ENCODE results near the gene CCDC178.

The CCDC178 gene

GRCh38 chr18:33282142-33282541, 158.4 kb downstream of the CCDC178 start:
- Histone ChIP-seq H3F3A (ENCODE audit: control insufficient read depth, insufficient read depth) (no peaks in the 10 kb centered on the region), H3K4me1 (ENCODE audit: control insufficient read depth, low read length) (no peaks in the 10 kb centered on the region), H3K4me2 (ENCODE audit: low read length) (no peak overlapping the region), H3K4me3 (ENCODE audit: low read length) (no peak overlapping the region), H3K27ac (ENCODE audit: low read depth, low read length) (no peak overlapping the region), H4K20me1 (ENCODE audit: control insufficient read depth, insufficient read depth, low read depth, low read length) (no peaks in the 10 kb centered on the region), H3K9me2 (replicated peaks; ENCODE audit: control insufficient read depth, low read length) (no peaks in the 10 kb centered on the region), H3K79me2 (ENCODE audit: control insufficient read depth, low read length) (no peaks in the 10 kb centered on the region), H3K9me3 (ENCODE audit: control insufficient read depth, insufficient read depth, low read length) (no peaks in the 10 kb centered on the region), H3K36me3 (ENCODE audit: control insufficient read depth, low read length) (no peaks in the 10 kb centered on the region), H3K27me3 (ENCODE audit: control insufficient read depth, low read length) (no peaks in the 10 kb centered on the region)
- TF ChIP-seq CTCF (IDR thresholded peaks at IDR 0.05; ENCODE audit: low read depth, low read length, poor library complexity, severe bottlenecking) (no peak), EZH2phosphoT487 (IDR thresholded peaks at IDR 0.05; ENCODE audit: borderline replicate concordance, low read length) (no peak)

GRCh38 chr18:33277431-33277830, 163.1 kb downstream of the CCDC178 start:
- Histone ChIP-seq H3F3A (ENCODE audit: control insufficient read depth, insufficient read depth) (no peaks in the 10 kb centered on the region), H3K4me2 (ENCODE audit: low read length) (no peak overlapping the region), H4K20me1 (ENCODE audit: control insufficient read depth, insufficient read depth, low read depth, low read length) (no peaks in the 10 kb centered on the region), H3K27me3 (ENCODE audit: control insufficient read depth, low read length) (no peaks in the 10 kb centered on the region), H3K79me2 (ENCODE audit: control insufficient read depth, low read length) (no peaks in the 10 kb centered on the region), H3K4me3 (ENCODE audit: low read length) (no peak overlapping the region), H3K4me1 (ENCODE audit: control insufficient read depth, low read length) (no peaks in the 10 kb centered on the region), H3K9me2 (replicated peaks; ENCODE audit: control insufficient read depth, low read length) (no peaks in the 10 kb centered on the region), H3K9me3 (ENCODE audit: control insufficient read depth, insufficient read depth, low read length) (no peaks in the 10 kb centered on the region), H3K36me3 (ENCODE audit: control insufficient read depth, low read length) (no peaks in the 10 kb centered on the region), H3K27ac (ENCODE audit: low read depth, low read length) (no peak overlapping the region)
- TF ChIP-seq CTCF (IDR thresholded peaks at IDR 0.05; ENCODE audit: low read depth, low read length, poor library complexity, severe bottlenecking) (no peak), EZH2phosphoT487 (IDR thresholded peaks at IDR 0.05; ENCODE audit: borderline replicate concordance, low read length) (no peak)

- Histone ChIP-seq H3K4me2 (ENCODE audit: low read length) (no peak overlapping the region), H3K27ac (ENCODE audit: low read depth, low read length) (no peak overlapping the region), H3F3A (ENCODE audit: control insufficient read depth, insufficient read depth) (no peaks in the 10 kb centered on the region), H3K4me3 (ENCODE audit: low read length) (no peak overlapping the region), H3K4me1 (ENCODE audit: control insufficient read depth, low read length) (no peaks in the 10 kb centered on the region), H4K20me1 (ENCODE audit: control insufficient read depth, insufficient read depth, low read depth, low read length) (no peaks in the 10 kb centered on the region), H3K9me3 (ENCODE audit: control insufficient read depth, insufficient read depth, low read length) (no peaks in the 10 kb centered on the region), H3K36me3 (ENCODE audit: control insufficient read depth, low read length) (no peaks in the 10 kb centered on the region), H3K9me2 (replicated peaks; ENCODE audit: control insufficient read depth, low read length) (no peaks in the 10 kb centered on the region), H3K27me3 (ENCODE audit: control insufficient read depth, low read length) (no peaks in the 10 kb centered on the region), H3K79me2 (ENCODE audit: control insufficient read depth, low read length) (no peaks in the 10 kb centered on the region)
- TF ChIP-seq EZH2phosphoT487 (IDR thresholded peaks at IDR 0.05; ENCODE audit: borderline replicate concordance, low read length), result no peak
- no peak for TF ChIP-seq CTCF (IDR thresholded peaks at IDR 0.05; ENCODE audit: low read depth, low read length, poor library complexity, severe bottlenecking)
Observed at GRCh38 chr18:33275843-33276242, 164.7 kb downstream of the CCDC178 start.

- H3K4me3 ChIP-seq (ENCODE audit: low read length), result no peak overlapping the region
- H3K79me2 ChIP-seq (ENCODE audit: control insufficient read depth, low read length), result no peaks in the 10 kb centered on the region
- H4K20me1 ChIP-seq (ENCODE audit: control insufficient read depth, insufficient read depth, low read depth, low read length), result no peaks in the 10 kb centered on the region
- H3K9me2 ChIP-seq (replicated peaks; ENCODE audit: control insufficient read depth, low read length), result no peaks in the 10 kb centered on the region
- no peaks in the 10 kb centered on the region for H3K4me1 ChIP-seq (ENCODE audit: control insufficient read depth, low read length)
- no peak overlapping the region for H3K27ac ChIP-seq (ENCODE audit: low read depth, low read length)
- H3K36me3 ChIP-seq (ENCODE audit: control insufficient read depth, low read length), result no peaks in the 10 kb centered on the region
- no peak overlapping the region for H3K4me2 ChIP-seq (ENCODE audit: low read length)
- no peaks in the 10 kb centered on the region for H3F3A ChIP-seq (ENCODE audit: control insufficient read depth, insufficient read depth)
- TF ChIP-seq CTCF (IDR thresholded peaks at IDR 0.05; ENCODE audit: low read depth, low read length, poor library complexity, severe bottlenecking) (no peak), EZH2phosphoT487 (IDR thresholded peaks at IDR 0.05; ENCODE audit: borderline replicate concordance, low read length) (no peak)
- H3K9me3 ChIP-seq (ENCODE audit: control insufficient read depth, insufficient read depth, low read length), result no peaks in the 10 kb centered on the region
- H3K27me3 ChIP-seq (ENCODE audit: control insufficient read depth, low read length), result no peaks in the 10 kb centered on the region
Observed at GRCh38 chr18:33270297-33270696, 170.2 kb downstream of the CCDC178 start.
